ENCODE results near the gene SLC25A29. TPM values are rescaled to one million over a fixed set of nuclear protein-coding genes. Genes with fewer than 3 reads are reported as not detected.

Gene SLC25A29
- total and polyA plus RNA-seq, 2 of the 8 experiments (the other 6 are each of a cell fraction or from before 2014, with no cell fraction given) = 135 to 177 TPM

DNA sequence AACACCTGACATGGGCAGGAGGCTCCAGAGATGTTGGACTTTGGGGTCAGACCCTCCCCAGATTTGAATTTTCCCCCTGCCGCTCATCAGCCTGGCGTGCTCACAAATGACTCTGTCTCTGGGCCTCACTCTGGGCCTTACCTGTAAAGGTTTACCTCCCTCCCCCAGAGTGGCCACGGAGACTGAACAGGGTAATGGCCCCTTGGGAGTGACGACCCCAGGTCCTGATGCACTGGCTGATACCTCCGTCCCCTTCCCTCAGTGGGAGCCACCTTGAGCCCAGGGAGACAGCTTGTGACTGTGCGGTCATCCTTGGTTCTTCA, 7.0 kb downstream of the SLC25A29 start (continued):
- TF ChIP-seq FOSL1 (IDR thresholded peaks at IDR 0.05; ENCODE audit: insufficient read depth, low read depth, low read length) (no peak), PHF8 (conservative IDR thresholded peaks at IDR 0.05; ENCODE audit: low read depth, low read length) (no peak), EP300 (IDR thresholded peaks at IDR 0.05; ENCODE audit: borderline replicate concordance in 1 of 2, low read depth in 2 of 2, low read length in 2 of 2) (no peak)

All from H1 (cell line).